RWPE1 (cell line): Measurements from ENCODE around the gene CRTC3.

Experiments
- CTCF ChIA-PET: fragments of 350-600 bp; sonication (Branson Sonifier 250); formaldehyde crosslinking; extraction: SDS; loops from one replicate; lab custom pipeline; 2021; lab: Yijun Ruan, JAX
- POLR2A ChIA-PET: fragments of 400-600 bp; formaldehyde crosslinking; extraction: SDS; loops from one replicate; lab custom pipeline; 2020; ENCODE audit warnings: antibody characterized with exemption; ENCODE audit not compliant: low non-redundant PET; lab: Yijun Ruan, JAX
- DNase-seq: peaks from one replicate; pipeline ENCODE4 v3.0.0; 2012; ENCODE audit warnings: low spot score
- H3K27ac ChIP-seq: fragments of 450-650 bp; 2 replicates; pipeline ENCODE4 v1.5.1; 2017
- CTCF ChIP-seq: fragments of 450-650 bp; conservative IDR thresholded peaks from 2 replicates; pipeline ENCODE4 v1.5.1; 2017; ENCODE audit warnings: low read depth, mild to moderate bottlenecking

CRTC3 gene

DNA sequence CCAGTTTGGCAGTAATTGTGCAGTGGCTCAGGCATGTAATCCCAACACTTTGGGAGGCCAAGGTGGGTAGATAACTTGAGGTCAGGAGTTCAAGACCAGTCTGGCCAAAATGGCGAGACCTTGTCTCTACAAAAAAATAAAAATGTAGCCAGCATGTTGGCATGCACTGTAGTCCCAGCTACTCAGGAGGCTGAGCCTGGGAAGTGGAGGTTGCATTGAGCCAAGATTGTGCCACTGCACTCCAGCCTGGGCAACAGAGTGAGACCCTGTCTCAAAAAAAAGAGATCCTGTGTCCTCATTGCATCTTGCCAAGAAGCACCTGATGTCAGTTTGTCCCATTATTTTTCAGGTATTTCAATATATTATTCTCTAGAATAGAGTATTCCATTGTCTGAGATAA is 61.8 kb downstream of the CRTC3 start:
- POLR2A ChIA-PET, result no interaction called here
- TF ChIP-seq CTCF, result no peak

DNA sequence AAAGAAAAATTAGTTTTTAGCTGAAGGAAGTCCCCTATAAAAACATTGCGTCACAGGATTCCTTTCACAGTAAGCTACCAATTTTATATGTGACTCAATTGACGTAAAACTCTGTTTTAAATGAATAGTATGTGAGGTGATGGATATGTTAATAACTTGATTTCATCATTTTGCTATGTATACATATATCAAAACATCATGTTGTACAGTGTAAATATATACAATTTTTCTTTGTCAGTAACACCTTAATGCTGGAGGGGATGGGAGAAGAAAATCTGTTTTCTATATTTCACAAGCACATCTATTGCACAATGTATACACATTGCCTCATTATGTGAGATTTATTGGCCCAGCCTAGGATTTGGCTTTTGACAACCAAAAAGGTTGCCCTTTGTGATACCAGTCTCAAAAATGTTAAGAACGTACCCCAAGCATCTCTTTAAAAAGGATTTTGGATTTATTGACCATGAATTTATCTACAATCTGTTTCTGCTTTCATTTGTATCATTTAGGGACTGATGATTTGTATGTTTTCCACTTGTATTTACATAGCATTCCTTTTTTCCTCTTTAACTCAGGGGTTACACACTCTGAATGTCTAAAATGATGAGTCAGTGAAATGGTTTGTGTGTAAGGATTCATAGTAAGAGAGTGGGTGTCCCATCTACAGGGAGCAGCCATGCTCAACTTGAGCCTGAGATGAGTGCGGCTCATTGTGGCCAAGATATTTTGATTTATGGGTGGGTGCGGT is 62.6 kb downstream of the CRTC3 start:
- DNase-seq, result peak; percentile 48
- POLR2A ChIA-PET, result no interaction called here
- TF ChIP-seq CTCF, result no peak
- H3K27ac ChIP-seq, result peak overlapping the region; percentile 87
- CTCF ChIA-PET, result interaction anchor here (0.7 kb wide), 1 partner anchor 70 kb away, joined by 6 read pairs; no protein-coding TSS in a partner anchor

More for the DNA sequence above, 61.8 kb downstream of the CRTC3 start:
- DNase-seq, result no peak
- CTCF ChIA-PET, result no interaction called here
- H3K27ac ChIP-seq, result peak overlapping the region; percentile 61

GRCh38 chr15:90593499-90594158 is 63.9 kb downstream of the CRTC3 start:
- TF ChIP-seq CTCF, result no peak
- no peak for DNase-seq
- POLR2A ChIA-PET, result no interaction called here
- CTCF ChIA-PET, result no interaction called here
- peak overlapping the region; percentile 26; the same call in 1 of the 2 replicates for H3K27ac ChIP-seq

DNA sequence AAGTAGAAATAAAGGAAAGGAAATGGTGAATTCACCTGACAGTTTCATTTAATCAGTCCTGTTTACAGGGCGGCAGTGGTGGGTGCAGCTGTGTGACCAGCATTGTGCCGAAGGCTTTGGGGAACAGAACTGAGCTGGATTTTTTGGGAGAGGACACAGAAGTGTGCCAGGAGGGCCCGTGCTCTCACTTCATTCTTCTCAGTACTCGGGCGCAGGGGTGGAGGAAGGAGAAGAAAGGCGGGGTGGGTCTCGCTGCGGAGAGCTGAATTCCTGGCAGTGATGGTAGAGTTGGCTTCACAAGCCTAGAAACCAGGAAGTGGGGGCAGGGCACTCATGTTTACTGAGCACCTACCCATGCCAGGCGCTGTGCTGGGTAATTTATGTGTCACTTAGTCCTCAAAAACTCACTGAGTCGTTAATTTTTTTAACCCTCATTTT is 64.6 kb downstream of the CRTC3 start:
- peak; percentile 41 for DNase-seq
- H3K27ac ChIP-seq, result peak overlapping the region; percentile 65
- ChIA-PET CTCF (interaction anchor here (0.6 kb wide), 1 partner anchor 430 kb away, joined by 3 read pairs; no protein-coding TSS in a partner anchor), POLR2A (no interaction called here)
- TF ChIP-seq CTCF, result no peak

DNA sequence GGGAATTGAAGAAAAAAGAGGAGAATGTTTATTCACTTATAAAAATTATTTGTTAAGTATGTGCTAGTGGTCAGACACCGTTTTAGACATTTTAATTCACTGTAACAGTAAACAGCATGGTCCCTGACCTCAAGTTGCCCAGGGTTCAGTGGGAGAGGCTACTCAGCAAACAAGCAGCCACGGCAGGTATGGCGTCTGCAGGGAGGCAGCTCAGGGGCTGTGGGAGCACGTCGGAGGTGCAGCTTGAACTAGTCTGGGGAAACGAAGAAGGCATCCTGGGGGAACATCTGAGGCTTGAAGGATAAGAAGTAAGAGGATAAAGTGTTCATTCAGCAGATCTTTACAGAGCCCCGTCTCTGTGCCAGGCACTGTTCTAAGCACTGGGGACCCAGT is 66.0 kb downstream of the CRTC3 start:
- ChIA-PET POLR2A (no interaction called here), CTCF (no interaction called here)
- no peak for DNase-seq
- no peak overlapping the region for H3K27ac ChIP-seq
- TF ChIP-seq CTCF, result no peak

DNA sequence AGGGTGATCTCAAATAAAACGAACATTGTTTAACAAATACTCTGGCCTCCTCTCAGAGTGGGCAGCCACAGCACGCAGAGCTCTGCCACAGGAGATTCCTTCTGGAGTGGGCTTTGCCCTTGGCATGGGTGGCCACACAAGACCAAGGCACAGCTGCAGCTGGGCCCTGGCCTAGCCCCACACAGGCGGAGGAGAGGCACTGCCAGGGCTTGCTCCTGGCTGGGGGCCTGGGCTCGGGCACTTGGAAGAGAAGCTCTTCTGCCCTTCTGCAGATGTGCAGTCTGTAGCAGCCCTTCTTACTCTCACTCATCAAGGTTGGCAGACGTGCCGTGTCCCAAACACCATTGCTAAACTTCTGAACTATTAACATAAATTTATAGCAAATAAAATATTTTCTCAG is 67.2 kb downstream of the CRTC3 start:
- POLR2A ChIA-PET, result no interaction called here
- H3K27ac ChIP-seq, result 0 out of 2 replicates have a peak overlapping the region, but pooled peaks have one; percentile 17

More for the DNA sequence above, 67.2 kb downstream of the CRTC3 start:
- TF ChIP-seq CTCF, result no peak
- CTCF ChIA-PET, result no interaction called here
- DNase-seq, result no peak
